GM18505 (cell line): ENCODE measurements around the gene TDRD12.

Source experiments
- ATAC-seq: cut with Tn5 transposase; IDR thresholded peaks from one replicate; pipeline ENCODE4 v1.9.1; 2021; ENCODE audit not compliant: unreplicated experiment
- POLR2A ChIP-seq: IDR thresholded peaks from 4 replicates; pipeline ENCODE4 v1.6.1; 2011; ENCODE audit warnings: borderline replicate concordance; ENCODE audit not compliant: insufficient read depth, insufficient read length; ENCODE audit errors: extremely low read depth

The TDRD12 gene

DNA sequence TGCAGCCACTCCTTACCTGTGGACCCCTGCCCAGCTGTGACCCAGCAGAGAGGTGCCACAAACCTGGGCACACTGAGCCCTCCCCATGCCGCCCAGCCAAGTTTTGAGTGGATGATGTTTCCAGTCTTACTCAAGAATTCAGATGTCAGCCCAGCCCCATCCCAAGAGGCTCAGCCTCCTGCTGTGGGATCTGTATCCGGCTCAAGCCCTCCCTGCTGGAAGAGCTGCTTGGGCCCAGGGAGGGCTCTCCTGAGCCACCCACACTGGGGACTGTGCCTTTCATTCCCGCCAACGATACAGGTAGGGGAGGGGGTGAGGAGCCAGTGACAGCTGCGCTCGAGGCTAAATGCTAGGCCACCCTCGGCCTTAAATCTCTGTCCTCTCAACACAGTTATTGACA lies 155.9 kb downstream of the TDRD12 start:
- no peak for ATAC-seq

DNA sequence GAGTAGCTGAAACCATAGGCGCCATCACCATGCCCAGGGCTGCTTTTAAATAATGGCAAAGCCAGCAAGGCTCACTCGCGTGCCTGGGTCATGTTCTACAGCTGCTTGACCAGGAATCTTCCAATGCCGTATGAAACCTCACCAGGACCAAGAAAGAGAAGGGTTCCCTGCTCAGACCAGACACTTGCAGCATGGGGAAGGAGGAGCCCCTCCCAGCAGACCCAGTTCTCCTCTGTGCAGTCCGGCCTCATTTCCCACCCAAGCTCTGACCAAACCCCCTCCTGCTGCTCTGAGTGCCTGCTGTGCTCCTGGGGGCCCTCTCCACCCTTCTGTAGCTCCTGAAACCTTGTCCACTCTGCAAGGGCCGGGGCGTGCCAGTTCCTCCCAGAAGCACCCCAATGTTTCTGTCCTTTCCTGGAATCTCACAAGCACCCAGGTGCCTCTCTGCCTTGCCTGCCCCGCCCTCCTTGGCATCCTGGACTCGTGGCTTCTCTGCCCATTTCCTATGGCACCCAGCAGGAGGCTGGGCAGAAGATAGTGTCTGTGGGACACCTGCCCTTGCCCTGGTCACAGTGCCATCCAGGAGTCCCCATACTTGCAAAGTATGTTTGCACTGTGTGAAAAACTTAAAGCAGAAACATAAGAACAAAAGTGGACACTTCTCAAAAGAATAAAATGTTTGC lies 156.8 kb downstream of the TDRD12 start:
- no peak for ATAC-seq
- TF ChIP-seq POLR2A, result no peak

More for the DNA sequence above, 155.9 kb downstream of the TDRD12 start:
- TF ChIP-seq POLR2A, result no peak

DNA sequence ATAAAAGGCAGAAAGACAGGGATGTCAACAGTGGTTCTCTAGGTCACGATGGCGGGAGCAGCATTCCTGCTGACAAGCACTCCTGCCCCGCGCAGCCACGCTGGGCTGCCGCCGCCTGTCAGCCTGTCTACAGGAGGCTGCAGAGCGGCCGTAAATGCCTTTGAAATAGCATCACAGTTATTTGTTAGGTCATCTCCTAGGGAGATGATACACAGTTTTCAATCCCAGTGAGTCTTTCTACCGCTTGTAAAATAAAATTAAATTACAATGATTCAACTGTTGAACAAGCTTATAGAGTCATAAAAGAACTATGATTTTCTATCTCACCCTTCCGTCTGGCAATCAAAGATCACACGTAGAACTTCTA lies 157.3 kb downstream of the TDRD12 start:
- ATAC-seq, result no peak
- TF ChIP-seq POLR2A, result no peak
